Epithelial cell of proximal tubule (primary cell): Measurements from ENCODE around the gene REEP3. TPM values are rescaled to one million over a fixed set of nuclear protein-coding genes. Genes with fewer than 3 reads are reported as not detected.
"Not testable (repeated sequence)": the region's sequence is repeated elsewhere in the genome, so short reads cannot be mapped to it uniquely, and the experiment has no call there.

Experiments used
- DNase-seq: peaks from one replicate; pipeline ENCODE4 v3.0.0-alpha.2; 2011; ENCODE audit warnings: low read depth
- H3K4me3 ChIP-seq: 2 replicates; pipeline ENCODE4 v1.5.1; 2011; ENCODE audit warnings: low read depth, mild to moderate bottlenecking, low read length
- CTCF ChIP-seq: conservative IDR thresholded peaks from 2 replicates; pipeline ENCODE4 v1.5.1; 2012; ENCODE audit warnings: low read depth, mild to moderate bottlenecking, low read length
- total RNA-seq: library from RNA; depleted of rRNA; stranded (reverse); fragments of >200 nt; gene quantifications from 2 replicates; pipeline ENCODE4 v1.2.3, GENCODE V29; 2015

The REEP3 gene
- total RNA-seq, 1 donor from 2014 or later, result 58.6 TPM

GRCh38 chr10:63653747-63654146 is 132.5 kb downstream of the REEP3 start:
- DNase-seq, result no peak
- no peak overlapping the region for H3K4me3 ChIP-seq
- TF ChIP-seq CTCF, result no peak

GRCh38 chr10:63657761-63658160 is 136.6 kb downstream of the REEP3 start:
- no peak overlapping the region for H3K4me3 ChIP-seq
- DNase-seq, result no peak
- no peak for TF ChIP-seq CTCF

GRCh38 chr10:63660941-63661340 is 139.7 kb downstream of the REEP3 start:
- not testable (repeated sequence) for DNase-seq, H3K4me3 ChIP-seq

GRCh38 chr10:63661347-63661746 is 140.1 kb downstream of the REEP3 start:
- H3K4me3 ChIP-seq, result no peak overlapping the region
- no peak for DNase-seq
- no peak for TF ChIP-seq CTCF

GRCh38 chr10:63664341-63664885 is 143.2 kb downstream of the REEP3 start:
- no peak for DNase-seq
- no peak for TF ChIP-seq CTCF
- H3K4me3 ChIP-seq, result peak overlapping the region; percentile 20

- DNase-seq, result not testable (repeated sequence)
- peak overlapping the region; percentile 20 for H3K4me3 ChIP-seq
Observed at GRCh38 chr10:63665006-63665580, 143.9 kb downstream of the REEP3 start.

- no peak for TF ChIP-seq CTCF
- no peak overlapping the region for H3K4me3 ChIP-seq
- DNase-seq, result no peak
Observed at GRCh38 chr10:63665670-63666134, 144.5 kb downstream of the REEP3 start.

- no peak for DNase-seq
- no peak for TF ChIP-seq CTCF
- no peak overlapping the region for H3K4me3 ChIP-seq
Observed at GRCh38 chr10:63666836-63667383, 145.7 kb downstream of the REEP3 start.
